ENCODE measurements around the gene TOP3A.
"Not testable (repeated sequence)": the region's sequence is repeated elsewhere in the genome, so short reads cannot be mapped to it uniquely, and the experiment has no call there.

DNA sequence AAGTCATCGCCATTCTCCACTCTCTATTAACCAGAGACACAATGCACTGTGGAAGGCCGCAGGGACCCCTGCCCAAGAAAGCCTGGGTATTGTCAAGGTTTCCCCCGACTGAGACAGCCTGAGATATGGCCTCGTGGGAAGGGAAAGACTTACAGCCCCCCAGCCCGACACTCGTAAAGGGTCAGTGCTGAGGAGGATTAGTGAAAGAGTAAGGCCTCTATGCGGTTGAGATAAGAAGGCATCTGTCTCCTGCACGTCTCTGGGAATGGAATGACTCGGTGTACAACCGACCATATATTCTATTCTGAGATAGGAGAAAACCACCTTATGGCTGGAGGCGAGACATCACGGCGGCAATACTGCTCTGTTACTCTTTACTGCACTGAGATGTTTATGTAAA lies 11.6 kb downstream of the TOP3A start:
- not testable (repeated sequence) for TF ChIP-seq POLR2A, TAF1, POLR2AphosphoS5 (IDR thresholded peaks at IDR 0.05; ENCODE audit: low read depth, low read length)

All from GM12891 (cell line).